Measurements from ENCODE around the gene RNF112. TPM values are rescaled to one million over a fixed set of nuclear protein-coding genes. Genes with fewer than 3 reads are reported as not detected.
"Not testable (repeated sequence)": the region's sequence is repeated elsewhere in the genome, so short reads cannot be mapped to it uniquely, and the experiment has no call there.

Gene RNF112
- total and polyA plus RNA-seq, 8 donors: 0.34 to 3.0 (median 0.51) TPM

GRCh38 chr17:19426631-19427030, 15.6 kb downstream of the RNF112 start:
- WGBS, 2 donors: 89 to 92% methylated on average over 5 of the region's 5 CpGs
- H3K9me3 ChIP-seq: no peaks in the 10 kb centered on the region
- FAIRE-seq: no peak

GRCh38 chr17:19431691-19432090, 20.7 kb downstream of the RNF112 start:
- intact Hi-C loops (cut with DNase I): no loop called here
- Histone ChIP-seq H3K4me1 (no peaks in the 10 kb centered on the region), H3K27me3 (no peaks in the 10 kb centered on the region), H3K9me3 (no peaks in the 10 kb centered on the region), H3K4me3 (no peak overlapping the region), H3K36me3 (no peaks in the 10 kb centered on the region), H3K27ac (no peak overlapping the region)
- 55 to 56% methylated on average over 3 of the region's 3 CpGs for WGBS, 2 donors
- FAIRE-seq (no peak), DNase-seq (no peak), ATAC-seq (no peak)
- no peak for TF ChIP-seq CTCF (IDR thresholded peaks at IDR 0.05)

More at GRCh38 chr17:19426631-19427030, 15.6 kb downstream of the RNF112 start:
- H3K4me1 ChIP-seq: no peaks in the 10 kb centered on the region
- DNase-seq (no peak), ATAC-seq (no peak)
- H3K27me3 ChIP-seq: no peaks in the 10 kb centered on the region
- H3K4me3 ChIP-seq: no peak overlapping the region
- no peak overlapping the region for H3K27ac ChIP-seq
- TF ChIP-seq CTCF (IDR thresholded peaks at IDR 0.05): no peak
- intact Hi-C loops (cut with DNase I): no loop called here
- H3K36me3 ChIP-seq: no peaks in the 10 kb centered on the region

GRCh38 chr17:19433255-19433654, 22.2 kb downstream of the RNF112 start:
- 71 to 79% methylated on average over 5 of the region's 5 CpGs for WGBS, 2 donors
- intact Hi-C loops (cut with DNase I): no loop called here
- FAIRE-seq: no peak

DNA sequence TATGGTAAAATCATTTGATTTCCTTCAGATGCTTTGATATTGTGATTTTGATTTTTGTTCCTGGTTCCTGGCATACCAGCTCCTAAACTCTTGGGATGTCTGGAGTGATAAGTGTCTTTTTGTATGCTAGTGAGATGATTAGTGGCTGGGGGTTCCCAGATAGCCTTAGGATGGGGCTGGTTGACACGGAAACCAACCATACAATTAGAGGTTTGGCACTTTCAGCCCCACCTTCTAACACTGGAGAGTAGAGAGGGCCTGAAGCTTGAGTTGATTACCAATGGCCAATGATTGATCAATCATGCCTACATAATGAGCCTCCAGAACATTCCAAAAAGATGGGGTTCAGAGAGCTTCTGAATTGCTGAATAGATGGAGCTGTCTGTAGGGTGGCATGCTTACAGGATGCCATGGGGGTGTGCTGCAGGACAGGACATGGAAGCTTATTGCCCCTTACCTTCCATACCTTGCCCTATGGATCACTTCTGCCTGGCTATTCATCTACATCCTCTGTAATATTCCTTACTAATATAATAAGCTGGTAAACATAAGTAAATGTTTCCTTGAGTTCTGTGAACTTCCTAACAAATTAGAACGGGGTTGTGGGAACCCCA, 22.8 kb downstream of the RNF112 start:
- intact Hi-C loops (cut with DNase I): no loop called here
- Histone ChIP-seq H3K36me3 (no peaks in the 10 kb centered on the region), H3K4me1 (no peaks in the 10 kb centered on the region), H3K27ac (no peak overlapping the region), H3K4me3 (no peak overlapping the region), H3K27me3 (no peaks in the 10 kb centered on the region), H3K9me3 (no peaks in the 10 kb centered on the region)
- no peak for ATAC-seq
- WGBS, 2 donors: 64 to 73% methylated on average over 2 of the region's 2 CpGs
- no peak for FAIRE-seq
- DNase-seq: no peak
- no peak for TF ChIP-seq CTCF (IDR thresholded peaks at IDR 0.05)

More at GRCh38 chr17:19433255-19433654, 22.2 kb downstream of the RNF112 start:
- no peak for TF ChIP-seq CTCF (IDR thresholded peaks at IDR 0.05)
- no peaks in the 10 kb centered on the region for H3K27me3 ChIP-seq
- no peaks in the 10 kb centered on the region for H3K4me1 ChIP-seq
- H3K9me3 ChIP-seq: no peaks in the 10 kb centered on the region
- H3K36me3 ChIP-seq: no peaks in the 10 kb centered on the region
- no peak overlapping the region for H3K27ac ChIP-seq
- ATAC-seq (no peak), DNase-seq (no peak)
- H3K4me3 ChIP-seq: no peak overlapping the region

DNA sequence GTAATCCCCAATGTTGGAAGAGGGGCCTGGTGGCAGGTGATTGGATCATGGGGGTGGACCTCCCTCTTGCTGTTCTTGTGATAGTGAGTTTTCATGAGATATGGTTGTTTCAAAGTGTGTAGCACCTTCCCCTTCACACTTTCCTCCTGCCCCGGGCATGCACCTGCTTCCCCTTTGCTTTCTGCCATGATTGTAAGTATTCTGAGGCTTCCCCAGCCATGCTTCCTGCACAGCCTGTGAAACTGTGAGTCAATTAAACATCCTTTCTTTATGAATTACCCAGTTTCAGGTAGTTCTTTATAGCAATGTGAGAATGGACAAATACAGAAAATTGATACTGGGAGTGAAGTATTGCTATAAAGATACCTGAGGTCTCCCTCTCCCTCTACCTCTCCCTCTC, 29.4 kb downstream of the RNF112 start:
- no peak for FAIRE-seq
- H3K9me3 ChIP-seq: no peaks in the 10 kb centered on the region
- ATAC-seq: no peak
- 47 to 60% methylated on average over 1 of the region's 1 CpG for WGBS, 2 donors
- no peak for DNase-seq
- no peaks in the 10 kb centered on the region for H3K27me3 ChIP-seq
- TF ChIP-seq CTCF (IDR thresholded peaks at IDR 0.05): no peak
- no peaks in the 10 kb centered on the region for H3K4me1 ChIP-seq
- intact Hi-C loops (cut with DNase I): loop anchor here in 1 of 3 donors (10.0 kb wide), 1 partner anchor 76 kb away; the partner anchor contains the start of gene B9D1
- H3K4me3 ChIP-seq: no peak overlapping the region
- H3K27ac ChIP-seq: no peak overlapping the region
- H3K36me3 ChIP-seq: no peaks in the 10 kb centered on the region

- not testable (repeated sequence) for H3K27ac ChIP-seq
Measured at GRCh38 chr17:19441288-19441687, 30.3 kb downstream of the RNF112 start.

More at GRCh38 chr17:19441288-19441687, 30.3 kb downstream of the RNF112 start:
- FAIRE-seq, H3K27me3 ChIP-seq, DNase-seq, H3K36me3 ChIP-seq, H3K4me3 ChIP-seq, H3K4me1 ChIP-seq, H3K9me3 ChIP-seq, ATAC-seq: not testable (repeated sequence)
- 88 to 92% methylated on average over 18 to 21 of the region's 25 CpGs for WGBS, 2 donors
- intact Hi-C loops (cut with DNase I): loop anchor here in 1 of 3 donors (10.0 kb wide), 1 partner anchor 76 kb away; the partner anchor contains the start of gene B9D1

Measured in pancreas (tissue), 10 donors.